Osteoblast (primary cell): Measurements from ENCODE around the gene KCNC3. TPM values are rescaled to one million over a fixed set of nuclear protein-coding genes. Genes with fewer than 3 reads are reported as not detected.
A peak's percentile ranks its signal among the peaks of the same experiment; 100 is the strongest.

Experiments
- DNase-seq: peaks from one replicate; pipeline ENCODE4 v3.0.0; 2011; ENCODE audit warnings: low spot score, mixed read lengths; ENCODE audit not compliant: insufficient read length; ENCODE audit errors: missing footprints
- H2AFZ ChIP-seq: 2 replicates; pipeline ENCODE4 v1.6.0; 2011; ENCODE audit warnings: mild to moderate bottlenecking, low read length
- H3K27ac ChIP-seq: 2 replicates; pipeline ENCODE4 v1.5.1; 2011; ENCODE audit warnings: mild to moderate bottlenecking, low read depth, low read length, moderate library complexity
- H3K27me3 ChIP-seq: 2 replicates; pipeline ENCODE4 v1.6.0; 2012; ENCODE audit warnings: mild to moderate bottlenecking, control low read depth, inconsistent platforms, low read length, moderate library complexity; ENCODE audit not compliant: insufficient read depth
- H3K36me3 ChIP-seq: 2 replicates; pipeline ENCODE4 v1.5.1; 2011; ENCODE audit warnings: mild to moderate bottlenecking, low read length, control low read depth, moderate library complexity; ENCODE audit not compliant: insufficient read depth
- H3K4me1 ChIP-seq: 2 replicates; pipeline ENCODE4 v1.5.1; 2011; ENCODE audit warnings: mild to moderate bottlenecking, low read length, control low read depth, moderate library complexity; ENCODE audit not compliant: insufficient read depth
- H3K4me2 ChIP-seq: 2 replicates; pipeline ENCODE4 v1.6.0; 2011; ENCODE audit warnings: mild to moderate bottlenecking, low read length; ENCODE audit not compliant: insufficient read depth
- H3K4me3 ChIP-seq: fragments of 200-600 bp; sonication (generic); 3 replicates; pipeline ENCODE4 v1.5.1; 2012; ENCODE audit warnings: mild to moderate bottlenecking, low read length, inconsistent platforms; ENCODE audit not compliant: insufficient read depth
- H3K79me2 ChIP-seq: 2 replicates; pipeline ENCODE4 v1.6.0; 2012; ENCODE audit warnings: mild to moderate bottlenecking, low read length, control low read depth, inconsistent platforms; ENCODE audit not compliant: insufficient read depth
- H3K9me3 ChIP-seq: 2 replicates; pipeline ENCODE4 v1.5.1; 2011; ENCODE audit warnings: low read depth, low read length, control low read depth
- H4K20me1 ChIP-seq: 2 replicates; pipeline ENCODE4 v1.6.0; 2012; ENCODE audit warnings: mild to moderate bottlenecking, low read length, control low read depth; ENCODE audit not compliant: insufficient read depth
- CTCF ChIP-seq: IDR thresholded peaks from 2 replicates; pipeline ENCODE4 v1.5.1; 2011; ENCODE audit warnings: mild to moderate bottlenecking, low read depth, low read length, moderate library complexity; ENCODE audit errors: extremely low read depth
- total RNA-seq: library from RNA; depleted of rRNA; stranded (reverse); fragments of >200 nt; gene quantifications from 2 replicates; pipeline ENCODE4 v1.2.3, GENCODE V29; 2012

KCNC3 gene
- total RNA-seq, 1 donor: not detected

GRCh38 chr19:50303558-50303957, 25.6 kb downstream of the KCNC3 start:
- Histone ChIP-seq H2AFZ (no peak overlapping the region), H3K4me2 (no peak overlapping the region), H4K20me1 (no peaks in the 10 kb centered on the region), H3K36me3 (no peaks in the 10 kb centered on the region), H3K27me3 (peaks cover 4% of the 10 kb centered on the region), H3K4me3 (no peak overlapping the region), H3K79me2 (no peaks in the 10 kb centered on the region), H3K9me3 (no peaks in the 10 kb centered on the region), H3K27ac (no peak overlapping the region), H3K4me1 (peaks cover 7% of the 10 kb centered on the region)
- TF ChIP-seq CTCF: no peak
- DNase-seq: no peak

GRCh38 chr19:50301607-50301971, 27.6 kb downstream of the KCNC3 start:
- no peak overlapping the region for H3K4me2 ChIP-seq

DNA sequence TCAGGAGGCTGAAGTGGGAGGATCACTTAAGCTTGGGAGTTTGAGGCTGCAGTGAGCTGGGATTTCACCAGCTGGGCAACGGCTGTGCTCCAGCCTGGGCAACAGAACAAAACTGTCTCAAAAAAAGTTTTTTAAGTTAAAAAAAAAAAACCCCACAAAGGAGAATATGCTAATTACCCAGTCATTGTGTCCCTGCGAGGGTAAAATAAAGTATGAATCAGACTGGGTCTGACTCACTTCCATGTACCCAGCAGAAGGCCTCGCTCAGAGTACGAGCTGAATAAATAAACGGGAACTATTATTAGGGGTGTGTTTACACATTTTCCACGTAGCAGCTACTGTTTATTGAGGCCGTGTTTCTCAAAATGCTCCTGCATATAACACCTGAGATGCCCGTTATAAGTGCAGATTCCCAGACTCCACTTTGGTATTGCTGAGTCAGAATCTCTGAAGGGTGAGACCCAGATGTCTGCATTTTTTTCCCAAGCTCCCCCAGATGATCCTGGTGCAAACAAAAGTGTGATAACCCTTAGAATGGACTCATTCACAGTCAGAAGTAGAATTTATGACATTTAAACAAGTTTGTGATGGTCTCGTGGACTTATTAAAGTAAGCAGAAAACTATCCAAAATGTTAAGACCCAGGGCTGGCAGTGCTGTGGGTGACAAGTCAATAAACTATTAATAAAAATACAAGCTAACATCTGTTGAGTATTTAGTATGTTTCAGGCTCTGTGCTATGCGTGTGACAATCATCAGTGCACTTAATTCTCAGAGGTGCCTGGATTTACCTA, 28.2 kb downstream of the KCNC3 start:
- H3K27me3 ChIP-seq: no peaks in the 10 kb centered on the region
- H3K79me2 ChIP-seq: no peaks in the 10 kb centered on the region
- H3K4me3 ChIP-seq: no peak overlapping the region
- no peak for TF ChIP-seq CTCF
- H2AFZ ChIP-seq: no peak overlapping the region
- H3K36me3 ChIP-seq: no peaks in the 10 kb centered on the region
- H3K9me3 ChIP-seq: no peaks in the 10 kb centered on the region
- no peak overlapping the region for H3K27ac ChIP-seq
- peaks cover 7% of the 10 kb centered on the region for H3K4me1 ChIP-seq
- DNase-seq: peak; percentile 96
- no peaks in the 10 kb centered on the region for H4K20me1 ChIP-seq
- peak overlapping the region; percentile 34 for H3K4me2 ChIP-seq

More at GRCh38 chr19:50301607-50301971, 27.6 kb downstream of the KCNC3 start:
- no peaks in the 10 kb centered on the region for H4K20me1 ChIP-seq
- H3K36me3 ChIP-seq: no peaks in the 10 kb centered on the region
- H3K9me3 ChIP-seq: no peaks in the 10 kb centered on the region
- no peak for DNase-seq
- TF ChIP-seq CTCF: no peak
- H2AFZ ChIP-seq: no peak overlapping the region
- no peaks in the 10 kb centered on the region for H3K79me2 ChIP-seq
- H3K4me3 ChIP-seq: no peak overlapping the region
- H3K27ac ChIP-seq: no peak overlapping the region
- H3K4me1 ChIP-seq: peaks cover 7% of the 10 kb centered on the region
- H3K27me3 ChIP-seq: no peaks in the 10 kb centered on the region

- no peak for DNase-seq
- Histone ChIP-seq H3K27ac (no peak overlapping the region), H3K9me3 (no peaks in the 10 kb centered on the region), H4K20me1 (no peaks in the 10 kb centered on the region), H3K4me2 (no peak overlapping the region), H3K79me2 (no peaks in the 10 kb centered on the region), H2AFZ (no peak overlapping the region), H3K36me3 (no peaks in the 10 kb centered on the region), H3K4me3 (no peak overlapping the region), H3K27me3 (no peaks in the 10 kb centered on the region), H3K4me1 (peaks cover 7% of the 10 kb centered on the region)
- no peak for TF ChIP-seq CTCF
These were observed 29.1 kb downstream of the KCNC3 start for GRCh38 chr19:50300051-50300450.
